Keratinocyte (primary cell): ENCODE measurements around the gene CIT. TPM values are rescaled to one million over a fixed set of nuclear protein-coding genes. Genes with fewer than 3 reads are reported as not detected.

ENCODE experiments used
- DNase-seq: peaks from one replicate; pipeline ENCODE4 v3.0.0-alpha.2; 2011; ENCODE audit warnings: low read depth, missing footprints, low spot score
- FAIRE-seq: peaks from 2 replicates; lab custom pipeline; 2011; peaks lifted over from hg19 to GRCh38; lab: Jason Lieb, UNC
- H2AFZ ChIP-seq: 2 replicates; pipeline ENCODE4 v1.6.0; 2012; ENCODE audit warnings: low read length, control low read depth, inconsistent platforms; ENCODE audit not compliant: control insufficient read depth
- H3K27ac ChIP-seq: 2 replicates; pipeline ENCODE4 v1.5.1; 2011; ENCODE audit warnings: low read length; ENCODE audit not compliant: control insufficient read depth, insufficient read depth
- H3K27me3 ChIP-seq: 3 replicates; pipeline ENCODE4 v1.6.0; 2011; ENCODE audit warnings: low read length; ENCODE audit not compliant: control insufficient read depth, insufficient read depth; ENCODE audit errors: extremely low read depth
- H3K36me3 ChIP-seq, 2 experiments: 2 replicates in 1 of 2; 3 replicates in 1 of 2; pipeline ENCODE4 v1.5.1; 2011; ENCODE audit warnings: low read length in 2 of 2, mild to moderate bottlenecking in 1 of 2; ENCODE audit not compliant: control insufficient read depth in 2 of 2, insufficient read depth in 2 of 2; ENCODE audit errors: extremely low read depth in 1 of 2
- H3K4me1 ChIP-seq: 3 replicates; pipeline ENCODE4 v1.5.1; 2011; ENCODE audit warnings: low read length; ENCODE audit not compliant: control insufficient read depth, insufficient read depth; ENCODE audit errors: extremely low read depth
- H3K4me2 ChIP-seq: 3 replicates; pipeline ENCODE4 v1.6.0; 2011; ENCODE audit warnings: low read depth, low read length; ENCODE audit not compliant: control insufficient read depth, insufficient read depth; ENCODE audit errors: extremely low read depth
- H3K4me3 ChIP-seq, 3 experiments: fragments of 200-600 bp in 1 of 3; sonication (generic) in 1 of 3; 2 replicates in 2 of 3; 3 replicates in 1 of 3; pipeline ENCODE4 v1.5.1; 2011 to 2016; ENCODE audit warnings: low read length in 3 of 3, mild to moderate bottlenecking in 3 of 3, control low read depth in 2 of 3, inconsistent platforms in 1 of 3, low read depth in 1 of 3, mixed read lengths in 1 of 3, mixed run types in 1 of 3, moderate library complexity in 1 of 3; ENCODE audit not compliant: control insufficient read depth in 2 of 3, insufficient read depth in 2 of 3; ENCODE audit errors: extremely low read depth in 1 of 3
- H3K79me2 ChIP-seq: 2 replicates; pipeline ENCODE4 v1.6.0; 2012; ENCODE audit warnings: low read length; ENCODE audit not compliant: control insufficient read depth, insufficient read depth
- H3K9ac ChIP-seq: 3 replicates; pipeline ENCODE4 v1.6.0; 2011; ENCODE audit warnings: low read length; ENCODE audit not compliant: control insufficient read depth, insufficient read depth; ENCODE audit errors: extremely low read depth
- H3K9me1 ChIP-seq: 3 replicates; pipeline ENCODE4 v1.6.0; 2011; ENCODE audit warnings: low read length; ENCODE audit not compliant: control insufficient read depth, insufficient read depth; ENCODE audit errors: extremely low read depth
- H3K9me3 ChIP-seq: 2 replicates; pipeline ENCODE4 v1.5.1; 2012; ENCODE audit warnings: low read depth, low read length; ENCODE audit not compliant: control insufficient read depth
- H4K20me1 ChIP-seq: 3 replicates; pipeline ENCODE4 v1.6.0; 2011; ENCODE audit warnings: low read length; ENCODE audit not compliant: control insufficient read depth, insufficient read depth; ENCODE audit errors: extremely low read depth
- EZH2 ChIP-seq: IDR thresholded peaks from one replicate; pipeline ENCODE4 v1.6.1; 2012; ENCODE audit warnings: inconsistent platforms, mild to moderate bottlenecking, low read length, moderate library complexity
- dilution Hi-C: fragments of 300-500 bp; cut with MboI; formaldehyde crosslinking; loops from one replicate; pipeline ENCODE4 v1.7.0; 2020; ENCODE audit warnings: low sequenced_read_pairs; ENCODE audit not compliant: extremely low pct_ligation_motif_present
- polyA plus RNA-seq, 5 experiments: library from polyadenylated mRNA; depleted of rRNA in 3 of 5; stranded (reverse) in 3 of 5; stranded (forward) in 1 of 5; unstranded in 1 of 5; fragments of >200 nt; gene quantifications; 1 replicate in 1 of 5; 2 replicates in 3 of 5; 3 replicates in 1 of 5; pipeline versions ENCODE4 v1.2.1 to v1.2.3, GENCODE V29; 2011 to 2012; ENCODE audit warnings: missing spikeins in 2 of 5, low read depth in 1 of 5, low replicate concordance in 1 of 5
- TF ChIP-seq, protein P1 (sequence below), 3 experiments: IDR thresholded peaks in 1 of 3; conservative IDR thresholded peaks in 1 of 3; optimal IDR thresholded peaks in 1 of 3; 2 replicates in 2 of 3; 3 replicates in 1 of 3; pipeline versions ENCODE3 to v1.5.1; 2011; ENCODE audit warnings: low read length in 3 of 3, mild to moderate bottlenecking in 3 of 3, moderate library complexity in 2 of 3, control low read depth in 1 of 3, inconsistent platforms in 1 of 3; ENCODE audit not compliant: insufficient read depth in 2 of 3; ENCODE audit errors: extremely low read depth in 1 of 3

Gene CIT
- polyA plus RNA-seq, 1 donor (not counting 4 experiments of a cell fraction or from before 2014, with no cell fraction given): 6.2 TPM

DNA sequence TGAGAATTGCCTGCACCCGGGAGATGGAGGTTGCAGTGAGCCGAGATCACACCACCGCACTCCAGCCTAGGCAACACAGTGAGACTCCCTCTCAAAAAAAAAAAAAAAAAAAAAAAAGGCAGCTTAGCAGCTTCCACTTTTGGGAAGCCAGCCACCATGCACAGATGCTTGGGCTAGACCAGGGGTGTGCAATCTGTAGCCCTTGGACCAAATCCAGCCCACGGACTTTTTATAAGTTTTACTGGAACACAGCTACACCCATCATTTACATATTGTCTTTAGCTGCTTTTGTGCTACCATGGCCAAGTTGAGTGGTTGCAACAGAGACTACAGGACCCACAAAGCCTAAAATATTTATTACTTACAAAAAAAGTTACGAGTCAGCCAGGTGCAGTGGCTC lies 6.7 kb downstream of the CIT start:
- Histone ChIP-seq H3K27me3 (no peaks in the 10 kb centered on the region), H4K20me1 (no peaks in the 10 kb centered on the region), H3K9me1 (no peaks in the 10 kb centered on the region), H3K4me2 (no peak overlapping the region), H3K79me2 (no peaks in the 10 kb centered on the region), H3K4me1 (peaks cover 13% of the 10 kb centered on the region), H3K9me3 (no peaks in the 10 kb centered on the region), H2AFZ (no peak overlapping the region), H3K27ac (peak overlapping the region; percentile 96), H3K4me3 (no peak overlapping the region), H3K9ac (no peak overlapping the region), H3K36me3 (peaks cover 0 to 5% of the 10 kb centered on the region in 2 experiments)
- DNase-seq (no peak), FAIRE-seq (no peak)
- TF ChIP-seq, protein P1, sequence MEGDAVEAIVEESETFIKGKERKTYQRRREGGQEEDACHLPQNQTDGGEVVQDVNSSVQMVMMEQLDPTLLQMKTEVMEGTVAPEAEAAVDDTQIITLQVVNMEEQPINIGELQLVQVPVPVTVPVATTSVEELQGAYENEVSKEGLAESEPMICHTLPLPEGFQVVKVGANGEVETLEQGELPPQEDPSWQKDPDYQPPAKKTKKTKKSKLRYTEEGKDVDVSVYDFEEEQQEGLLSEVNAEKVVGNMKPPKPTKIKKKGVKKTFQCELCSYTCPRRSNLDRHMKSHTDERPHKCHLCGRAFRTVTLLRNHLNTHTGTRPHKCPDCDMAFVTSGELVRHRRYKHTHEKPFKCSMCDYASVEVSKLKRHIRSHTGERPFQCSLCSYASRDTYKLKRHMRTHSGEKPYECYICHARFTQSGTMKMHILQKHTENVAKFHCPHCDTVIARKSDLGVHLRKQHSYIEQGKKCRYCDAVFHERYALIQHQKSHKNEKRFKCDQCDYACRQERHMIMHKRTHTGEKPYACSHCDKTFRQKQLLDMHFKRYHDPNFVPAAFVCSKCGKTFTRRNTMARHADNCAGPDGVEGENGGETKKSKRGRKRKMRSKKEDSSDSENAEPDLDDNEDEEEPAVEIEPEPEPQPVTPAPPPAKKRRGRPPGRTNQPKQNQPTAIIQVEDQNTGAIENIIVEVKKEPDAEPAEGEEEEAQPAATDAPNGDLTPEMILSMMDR (optimal IDR thresholded peaks at IDR 0.05 in 1 of 3, IDR thresholded peaks at IDR 0.05 in 1 of 3, conservative IDR thresholded peaks at IDR 0.05 in 1 of 3; ENCODE audit: extremely low read depth in 1 of 3, insufficient read depth in 2 of 3, low read length in 3 of 3): no peak
- no peak for TF ChIP-seq EZH2
- dilution Hi-C loops: no loop called here

DNA sequence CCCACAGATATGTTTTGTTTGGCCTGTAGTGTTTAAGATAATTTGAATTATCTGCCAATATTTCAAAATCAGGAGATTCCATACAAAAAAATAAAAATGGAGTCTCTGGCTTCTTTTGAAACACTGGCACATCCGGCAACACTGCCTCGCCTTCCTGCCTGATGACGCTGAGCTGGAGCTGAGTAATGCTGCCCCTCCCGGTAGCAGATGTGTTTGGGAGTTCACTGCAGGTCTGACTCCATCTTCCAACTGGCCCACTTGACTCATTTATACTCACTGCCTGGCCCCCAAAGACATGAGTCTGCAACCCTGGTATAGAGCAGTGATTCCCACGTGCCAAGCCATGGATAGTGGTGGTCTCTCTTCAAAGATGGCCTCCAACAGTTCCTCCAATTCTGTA lies 7.4 kb downstream of the CIT start:
- no peaks in the 10 kb centered on the region for H3K27me3 ChIP-seq
- peak overlapping the region; percentile 63 for H3K4me2 ChIP-seq
- H2AFZ ChIP-seq: peak overlapping the region; percentile 92
- H3K4me1 ChIP-seq: peaks cover 13% of the 10 kb centered on the region
- no peaks in the 10 kb centered on the region for H4K20me1 ChIP-seq
- no peaks in the 10 kb centered on the region for H3K79me2 ChIP-seq
- TF ChIP-seq, protein P1 (optimal IDR thresholded peaks at IDR 0.05 in 1 of 3, IDR thresholded peaks at IDR 0.05 in 1 of 3, conservative IDR thresholded peaks at IDR 0.05 in 1 of 3; ENCODE audit: extremely low read depth in 1 of 3, insufficient read depth in 2 of 3, low read length in 3 of 3): peak in 2 of 3 experiments; percentile 18 to 60
- no peak for TF ChIP-seq EZH2
- peaks cover 0 to 5% of the 10 kb centered on the region in 2 experiments for H3K36me3 ChIP-seq
- dilution Hi-C loops: no loop called here
- DNase-seq: peak; percentile 58
- H3K9me1 ChIP-seq: no peaks in the 10 kb centered on the region
- peak; percentile 84 for FAIRE-seq
- no peaks in the 10 kb centered on the region for H3K9me3 ChIP-seq
- no peak overlapping the region for H3K4me3 ChIP-seq
- H3K27ac ChIP-seq: peak overlapping the region; percentile 96
- H3K9ac ChIP-seq: peak overlapping the region; percentile 47
